Measurements from ENCODE around the gene ZNF362. TPM values are rescaled to one million over a fixed set of nuclear protein-coding genes. Genes with fewer than 3 reads are reported as not detected.

The ZNF362 gene
- total RNA-seq, 1 experiment from 2014 or later = 10.8 TPM

GRCh38 chr1:33334081-33334552, 77.8 kb downstream of the ZNF362 start:
- no peaks in the 10 kb centered on the region for H3F3A ChIP-seq (ENCODE audit: low read length, unreplicated experiment)
- H3K4me3 ChIP-seq (ENCODE audit: low read length) = no peak overlapping the region
- H3K4me2 ChIP-seq (ENCODE audit: low read length) = no peak overlapping the region
- no TSS peak for BruUV-seq (replicated peaks)
- peaks cover 16% of the 10 kb centered on the region; the same call in 1 of the 2 replicates for H3K4me1 ChIP-seq (ENCODE audit: insufficient read depth, low read length)
- no peak for ATAC-seq
- peaks cover 70% of the 10 kb centered on the region for H4K20me1 ChIP-seq (ENCODE audit: low read length)
- CTCF ChIA-PET = no interaction called here
- intact Hi-C loops (cut with micrococcal nuclease) = no loop called here
- TF ChIP-seq EZH2phosphoT487 (IDR thresholded peaks at IDR 0.05; ENCODE audit: borderline replicate concordance, low read length) = no peak
- TF ChIP-seq EZH2 (IDR thresholded peaks at IDR 0.05; ENCODE audit: low read length, unreplicated experiment) = no peak
- TF ChIP-seq CTCF (conservative IDR thresholded peaks at IDR 0.05; ENCODE audit: low read depth, low read length) = no peak
- no peaks in the 10 kb centered on the region for H3K9me2 ChIP-seq (replicated peaks; ENCODE audit: low read length)
- peaks cover 65% of the 10 kb centered on the region for H3K36me3 ChIP-seq (ENCODE audit: low read depth, low read length)
- H3K79me2 ChIP-seq (ENCODE audit: low read length) = peaks cover 75% of the 10 kb centered on the region
- no peaks in the 10 kb centered on the region for H3K27me3 ChIP-seq (ENCODE audit: low read length)
- H3K27ac ChIP-seq (ENCODE audit: low read length) = no peak overlapping the region
- H3K9ac ChIP-seq (ENCODE audit: low read length) = no peak overlapping the region
- no peaks in the 10 kb centered on the region for H3K9me3 ChIP-seq (ENCODE audit: low read length)
- POLR2A ChIA-PET (ENCODE audit: unreplicated experiment) = interaction anchor here (0.5 kb wide), 1 partner anchor 179 kb away, joined by 3 read pairs; no protein-coding TSS in a partner anchor
- H2AFZ ChIP-seq (ENCODE audit: low read length) = no peak overlapping the region
- DNase-seq = no peak

- no peak overlapping the region for H3K4me2 ChIP-seq (ENCODE audit: low read length)
- TF ChIP-seq EZH2 (IDR thresholded peaks at IDR 0.05; ENCODE audit: low read length, unreplicated experiment) (no peak), CTCF (conservative IDR thresholded peaks at IDR 0.05; ENCODE audit: low read depth, low read length) (no peak), EZH2phosphoT487 (IDR thresholded peaks at IDR 0.05; ENCODE audit: borderline replicate concordance, low read length) (no peak)
- BruUV-seq (replicated peaks) = no TSS peak
- H4K20me1 ChIP-seq (ENCODE audit: low read length) = peaks cover 79% of the 10 kb centered on the region
- H3K9me2 ChIP-seq (replicated peaks; ENCODE audit: low read length) = no peaks in the 10 kb centered on the region
- H3K9ac ChIP-seq (ENCODE audit: low read length) = no peak overlapping the region
- no peak overlapping the region for H2AFZ ChIP-seq (ENCODE audit: low read length)
- ATAC-seq (no peak), DNase-seq (no peak)
- H3F3A ChIP-seq (ENCODE audit: low read length, unreplicated experiment) = no peaks in the 10 kb centered on the region
- peaks cover 84% of the 10 kb centered on the region for H3K79me2 ChIP-seq (ENCODE audit: low read length)
- ChIA-PET POLR2A (ENCODE audit: unreplicated experiment) (no interaction called here), CTCF (interaction anchor here (1.2 kb wide), 1 partner anchor 40 kb away, joined by 18 read pairs; no protein-coding TSS in a partner anchor)
- H3K4me1 ChIP-seq (ENCODE audit: insufficient read depth, low read length) = peaks cover 24% of the 10 kb centered on the region; the same call in 1 of the 2 replicates
- no peak overlapping the region for H3K27ac ChIP-seq (ENCODE audit: low read length)
- no peak overlapping the region for H3K4me3 ChIP-seq (ENCODE audit: low read length)
- H3K36me3 ChIP-seq (ENCODE audit: low read depth, low read length) = peaks cover 65% of the 10 kb centered on the region
- H3K27me3 ChIP-seq (ENCODE audit: low read length) = no peaks in the 10 kb centered on the region
- no peaks in the 10 kb centered on the region for H3K9me3 ChIP-seq (ENCODE audit: low read length)
- intact Hi-C loops (cut with micrococcal nuclease) = no loop called here
Observed at GRCh38 chr1:33335020-33335419, 78.7 kb downstream of the ZNF362 start.

- Histone ChIP-seq H3K79me2 (ENCODE audit: low read length) (peaks cover 98% of the 10 kb centered on the region), H4K20me1 (ENCODE audit: low read length) (peaks cover 91% of the 10 kb centered on the region), H3K9ac (ENCODE audit: low read length) (no peak overlapping the region), H3K4me1 (ENCODE audit: insufficient read depth, low read length) (peaks cover 40% of the 10 kb centered on the region), H3K9me3 (ENCODE audit: low read length) (no peaks in the 10 kb centered on the region), H3K27ac (ENCODE audit: low read length) (no peak overlapping the region), H3K4me3 (ENCODE audit: low read length) (no peak overlapping the region), H3F3A (ENCODE audit: low read length, unreplicated experiment) (no peaks in the 10 kb centered on the region), H3K4me2 (ENCODE audit: low read length) (no peak overlapping the region), H2AFZ (ENCODE audit: low read length) (no peak overlapping the region), H3K27me3 (ENCODE audit: low read length) (no peaks in the 10 kb centered on the region), H3K9me2 (replicated peaks; ENCODE audit: low read length) (no peaks in the 10 kb centered on the region), H3K36me3 (ENCODE audit: low read depth, low read length) (peaks cover 64% of the 10 kb centered on the region)
- ATAC-seq (no peak), DNase-seq (no peak)
- intact Hi-C loops (cut with micrococcal nuclease) = no loop called here
- CTCF ChIA-PET = no interaction called here
- POLR2A ChIA-PET (ENCODE audit: unreplicated experiment) = interaction anchor here (0.7 kb wide), 1 partner anchor 13 kb away, joined by 4 read pairs; no protein-coding TSS in a partner anchor
- BruUV-seq (replicated peaks) = no TSS peak
- TF ChIP-seq EZH2 (IDR thresholded peaks at IDR 0.05; ENCODE audit: low read length, unreplicated experiment) (no peak), EZH2phosphoT487 (IDR thresholded peaks at IDR 0.05; ENCODE audit: borderline replicate concordance, low read length) (no peak), CTCF (conservative IDR thresholded peaks at IDR 0.05; ENCODE audit: low read depth, low read length) (no peak)
Observed at GRCh38 chr1:33336580-33336979, 80.3 kb downstream of the ZNF362 start.
